Duodenal mucosa (tissue), 2 donors: ENCODE measurements around the gene PLPP3.

Experiments
- H3K27ac ChIP-seq: one replicate; pipeline ENCODE4 v1.7.0; 2013; ENCODE audit warnings: low read depth, low read length
- H3K27me3 ChIP-seq, 2 donors: one replicate each; pipeline ENCODE4 v1.7.0; 2013; ENCODE audit warnings: low read length in 2 of 2, control low read depth in 1 of 2; ENCODE audit not compliant: insufficient read depth in 2 of 2, control insufficient read depth in 1 of 2
- H3K36me3 ChIP-seq, 2 donors: one replicate each; pipeline ENCODE4 v1.7.0; 2013; ENCODE audit warnings: low read length in 2 of 2, control low read depth in 1 of 2; ENCODE audit not compliant: insufficient read depth in 2 of 2, control insufficient read depth in 1 of 2
- H3K4me1 ChIP-seq, 2 donors: one replicate each; pipeline ENCODE4 v1.7.0; 2013; ENCODE audit warnings: low read length in 2 of 2, control low read depth in 1 of 2; ENCODE audit not compliant: insufficient read depth in 2 of 2, control insufficient read depth in 1 of 2
- H3K4me3 ChIP-seq, 2 donors: one replicate each; pipeline ENCODE4 v1.7.0; 2013; ENCODE audit warnings: low read length in 2 of 2, low read depth in 1 of 2
- H3K9ac ChIP-seq, 2 donors: one replicate each; pipeline ENCODE4 v1.7.0; 2013; ENCODE audit warnings: low read length in 2 of 2, low read depth in 1 of 2
- H3K9me3 ChIP-seq, 2 donors: one replicate each; pipeline ENCODE4 v1.7.0; 2013; ENCODE audit warnings: low read length in 2 of 2, control low read depth in 1 of 2; ENCODE audit not compliant: control insufficient read depth in 1 of 2

PLPP3 gene

GRCh38 chr1:56550859-56551188, 28.5 kb downstream of the PLPP3 start:
- H3K27me3 ChIP-seq: no peaks in the 10 kb centered on the region
- no peak overlapping the region for H3K9ac ChIP-seq
- no peak overlapping the region for H3K27ac ChIP-seq
- H3K4me3 ChIP-seq: no peak overlapping the region
- H3K4me1 ChIP-seq: peaks cover 13 to 30% of the 10 kb centered on the region in 2 donors
- H3K36me3 ChIP-seq: no peaks in the 10 kb centered on the region
- no peaks in the 10 kb centered on the region for H3K9me3 ChIP-seq

- no peaks in the 10 kb centered on the region for H3K27me3 ChIP-seq
- H3K27ac ChIP-seq: no peak overlapping the region
- H3K9ac ChIP-seq: no peak overlapping the region
- peaks cover 13 to 30% of the 10 kb centered on the region in 2 donors for H3K4me1 ChIP-seq
- H3K4me3 ChIP-seq: no peak overlapping the region
- no peaks in the 10 kb centered on the region for H3K36me3 ChIP-seq
- H3K9me3 ChIP-seq: no peaks in the 10 kb centered on the region
Observed at GRCh38 chr1:56550138-56550858, 29.1 kb downstream of the PLPP3 start.

DNA sequence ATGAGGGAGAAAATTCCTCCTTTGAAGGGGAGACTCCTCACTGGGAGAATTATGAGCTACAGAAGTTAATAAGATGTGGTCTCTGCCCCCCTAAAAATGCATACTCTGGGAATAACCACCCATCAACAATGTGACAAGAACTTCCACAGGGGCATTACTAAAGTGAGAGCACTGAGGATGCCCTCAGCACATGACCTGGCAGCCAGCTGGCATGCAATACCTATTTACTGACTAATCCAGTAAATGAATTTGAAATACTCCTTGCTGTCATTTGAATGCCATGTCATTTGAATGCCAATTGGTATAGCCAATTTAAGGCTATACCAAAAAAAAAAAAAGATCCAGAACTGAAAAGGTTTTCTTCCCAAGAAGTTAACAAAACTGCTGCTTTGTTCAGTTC, 30.8 kb downstream of the PLPP3 start:
- no peak overlapping the region for H3K9ac ChIP-seq
- H3K9me3 ChIP-seq: no peaks in the 10 kb centered on the region
- no peak overlapping the region for H3K4me3 ChIP-seq
- no peak overlapping the region for H3K27ac ChIP-seq
- H3K36me3 ChIP-seq: no peaks in the 10 kb centered on the region
- H3K27me3 ChIP-seq: no peaks in the 10 kb centered on the region
- peaks cover 13 to 30% of the 10 kb centered on the region in 2 donors for H3K4me1 ChIP-seq

DNA sequence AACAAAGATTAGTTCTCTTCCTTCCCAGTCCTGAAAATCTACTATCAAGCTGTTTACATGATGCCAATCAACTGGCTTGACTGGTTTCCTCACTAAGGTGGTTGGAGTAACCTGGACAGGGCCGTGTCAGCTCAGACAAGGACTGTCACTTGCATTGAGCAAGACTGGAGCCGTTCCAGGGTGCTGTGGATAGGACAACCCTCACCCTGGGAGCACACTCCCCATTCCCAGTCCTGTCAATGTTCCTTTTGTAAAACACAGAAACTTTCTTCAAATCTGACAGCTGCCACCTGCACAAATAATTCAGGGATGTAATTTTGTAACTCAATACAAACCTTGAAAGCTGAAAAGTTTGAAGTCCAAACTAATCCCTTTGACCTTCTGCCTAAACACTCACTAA, 31.4 kb downstream of the PLPP3 start:
- H3K27ac ChIP-seq: no peak overlapping the region
- no peak overlapping the region for H3K4me3 ChIP-seq
- peaks cover 13 to 30% of the 10 kb centered on the region in 2 donors for H3K4me1 ChIP-seq
- H3K9ac ChIP-seq: no peak overlapping the region
- no peaks in the 10 kb centered on the region for H3K27me3 ChIP-seq
- H3K36me3 ChIP-seq: no peaks in the 10 kb centered on the region
- no peaks in the 10 kb centered on the region for H3K9me3 ChIP-seq

- Histone ChIP-seq H3K9me3 (no peaks in the 10 kb centered on the region), H3K9ac (no peak overlapping the region), H3K27me3 (no peaks in the 10 kb centered on the region), H3K36me3 (no peaks in the 10 kb centered on the region), H3K27ac (no peak overlapping the region), H3K4me3 (no peak overlapping the region), H3K4me1 (peaks cover 13 to 30% of the 10 kb centered on the region in 2 donors)
Observed at GRCh38 chr1:56547473-56547872, 31.9 kb downstream of the PLPP3 start.

- no peaks in the 10 kb centered on the region for H3K9me3 ChIP-seq
- H3K4me1 ChIP-seq: peaks cover 13 to 30% of the 10 kb centered on the region in 2 donors
- H3K36me3 ChIP-seq: no peaks in the 10 kb centered on the region
- no peak overlapping the region for H3K9ac ChIP-seq
- no peak overlapping the region for H3K27ac ChIP-seq
- H3K4me3 ChIP-seq: no peak overlapping the region
- no peaks in the 10 kb centered on the region for H3K27me3 ChIP-seq
Observed at GRCh38 chr1:56545711-56546110, 33.7 kb downstream of the PLPP3 start.

DNA sequence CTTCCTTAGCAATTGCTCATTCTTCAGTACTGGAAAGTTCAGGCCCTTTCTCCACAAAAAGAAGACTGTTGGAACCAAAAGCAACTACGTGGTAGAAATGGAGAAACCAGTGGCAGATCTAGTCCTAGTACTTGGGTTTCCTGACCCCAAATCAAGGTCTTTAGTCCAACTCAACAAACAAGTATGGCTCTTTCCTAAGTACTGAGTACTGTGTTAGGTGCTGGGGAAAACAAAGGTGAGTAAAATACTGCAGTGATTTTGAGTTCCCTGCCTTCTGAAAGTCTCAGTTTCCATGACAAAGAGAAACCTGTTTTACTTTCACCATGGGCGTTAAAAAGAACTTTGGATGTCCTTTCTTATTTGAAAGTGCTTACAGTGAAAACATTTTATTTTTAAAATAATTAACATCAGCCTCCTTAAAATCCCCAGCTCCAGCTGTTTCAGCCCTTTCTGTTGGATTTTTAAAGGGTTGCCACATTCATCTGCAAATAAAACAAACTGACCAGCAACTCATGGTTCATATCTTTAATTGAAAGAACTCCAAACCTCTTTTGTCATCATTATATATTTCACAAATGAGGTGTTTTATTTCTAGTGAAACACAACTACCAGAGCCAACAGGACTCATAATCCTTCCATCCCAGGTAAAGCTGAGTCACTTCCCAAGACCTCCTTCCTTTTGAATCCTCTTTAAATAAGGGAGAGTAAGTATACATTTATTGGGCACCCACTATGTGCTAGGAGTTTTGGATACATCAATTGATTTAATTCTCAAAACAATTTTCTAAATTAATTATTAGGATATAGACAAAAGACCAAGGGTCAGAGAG, 35.4 kb downstream of the PLPP3 start:
- H3K27ac ChIP-seq: no peak overlapping the region
- no peaks in the 10 kb centered on the region for H3K27me3 ChIP-seq
- no peaks in the 10 kb centered on the region for H3K36me3 ChIP-seq
- peaks cover 10 to 26% of the 10 kb centered on the region in 2 donors for H3K4me1 ChIP-seq
- no peaks in the 10 kb centered on the region for H3K9me3 ChIP-seq
- H3K4me3 ChIP-seq: no peak overlapping the region
- H3K9ac ChIP-seq: no peak overlapping the region

GRCh38 chr1:56542651-56543050, 36.7 kb downstream of the PLPP3 start:
- Histone ChIP-seq H3K27ac (no peak overlapping the region), H3K4me1 (peaks cover 4 to 13% of the 10 kb centered on the region in 2 donors), H3K27me3 (no peaks in the 10 kb centered on the region), H3K36me3 (no peaks in the 10 kb centered on the region), H3K9ac (no peak overlapping the region), H3K4me3 (no peak overlapping the region), H3K9me3 (no peaks in the 10 kb centered on the region)

DNA sequence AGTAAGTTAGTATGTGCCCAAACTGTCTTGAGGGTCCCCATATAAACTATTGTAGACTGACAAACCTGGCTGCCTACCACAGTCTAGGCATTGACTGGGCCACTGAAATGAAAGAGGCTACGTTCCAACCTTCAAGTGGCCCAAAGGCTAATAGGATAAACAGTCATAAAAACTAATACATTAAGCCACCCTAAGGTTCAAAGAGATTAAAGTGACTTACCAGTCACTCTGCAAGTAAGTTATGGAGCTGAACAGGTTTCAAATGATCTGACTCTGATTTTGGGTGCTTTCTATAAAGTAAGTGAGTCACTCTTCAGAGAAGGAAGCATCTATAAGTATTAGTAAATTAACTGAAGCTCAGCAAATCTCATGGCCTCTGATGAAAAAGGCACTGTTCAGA, 38.0 kb downstream of the PLPP3 start:
- Histone ChIP-seq H3K27me3 (no peaks in the 10 kb centered on the region), H3K4me3 (no peak overlapping the region), H3K9me3 (no peaks in the 10 kb centered on the region), H3K9ac (no peak overlapping the region), H3K4me1 (peaks cover 0 to 5% of the 10 kb centered on the region in 2 donors), H3K36me3 (peaks cover 0 to 3% of the 10 kb centered on the region in 2 donors), H3K27ac (no peak overlapping the region)

GRCh38 chr1:56540467-56540866, 38.9 kb downstream of the PLPP3 start:
- H3K27me3 ChIP-seq: no peaks in the 10 kb centered on the region
- H3K9me3 ChIP-seq: no peaks in the 10 kb centered on the region
- H3K27ac ChIP-seq: no peak overlapping the region
- no peak overlapping the region for H3K9ac ChIP-seq
- no peak overlapping the region for H3K4me3 ChIP-seq
- no peaks in the 10 kb centered on the region for H3K4me1 ChIP-seq
- peaks cover 2 to 7% of the 10 kb centered on the region in 2 donors for H3K36me3 ChIP-seq
